PC-9 (cell line): ENCODE measurements around the gene GH2.

ENCODE experiments used
- CTCF ChIP-seq: fragments of 200-600 bp; sonication (generic); conservative IDR thresholded peaks from 2 replicates; pipeline ENCODE4 v1.6.1; 2017; ENCODE audit warnings: mixed run types, antibody characterized with exemption, mild to moderate bottlenecking, moderate library complexity
- EZH2 ChIP-seq: fragments of 200-600 bp; sonication (generic); IDR thresholded peaks from 2 replicates; pipeline ENCODE4 v1.8.0; 2017; ENCODE audit warnings: antibody characterized with exemption, low read depth

DNA sequence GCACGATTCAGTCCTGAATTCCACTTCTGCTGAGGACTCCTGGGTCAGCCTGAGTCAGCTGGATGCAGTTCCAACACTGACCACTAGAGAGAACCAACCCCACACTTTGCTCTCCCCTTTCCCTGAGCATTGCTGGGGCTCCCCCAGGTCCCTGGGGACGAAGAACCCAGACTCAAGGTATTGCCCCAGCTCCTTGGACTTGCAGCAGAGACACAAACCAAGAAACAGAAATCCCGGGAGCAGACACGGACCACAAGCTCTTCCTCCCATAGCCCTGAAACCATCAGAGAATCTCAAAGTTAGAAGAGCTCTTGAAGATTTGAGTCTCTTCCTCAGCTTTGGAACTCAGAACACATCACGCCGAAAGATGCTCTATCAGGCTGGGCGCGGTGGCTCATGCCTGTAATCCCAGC is 37.6 kb upstream of the GH2 start:
- TF ChIP-seq CTCF = peak; percentile 96
- TF ChIP-seq EZH2 = no peak
